HEK293 (cell line): ENCODE data around the gene PRPF19.

ENCODE experiments used
- CTCF ChIA-PET: fragments of 350-600 bp; formaldehyde crosslinking; extraction: SDS; loops from one replicate; lab custom pipeline; 2021; ENCODE audit warnings: antibody characterized with exemption; lab: Yijun Ruan, JAX
- POLR2A ChIA-PET: fragments of 300-600 bp; formaldehyde crosslinking; extraction: SDS; loops from one replicate; lab custom pipeline; 2020; ENCODE audit warnings: antibody characterized with exemption, inconsistent platforms; lab: Yijun Ruan, JAX
- H3K27ac ChIP-seq: fragments of 200-500 bp; sonication (Bioruptor generic); 2 replicates; pipeline ENCODE4 v1.5.1; 2014; ENCODE audit warnings: low read depth, low read length, control low read depth, inconsistent platforms; ENCODE audit errors: extremely low read depth
- H3K36me3 ChIP-seq, 2 experiments: fragments of 200-500 bp in 1 of 2; sonication (Bioruptor generic) in 1 of 2; 1 replicate in 1 of 2; 2 replicates in 1 of 2; pipeline ENCODE4 v1.5.1; 2014 to 2017; ENCODE audit warnings: inconsistent platforms in 2 of 2, low read length in 2 of 2; ENCODE audit not compliant: control insufficient read depth in 2 of 2, insufficient read depth in 1 of 2
- H3K4me1 ChIP-seq: fragments of 200-500 bp; sonication (Bioruptor generic); 2 replicates; pipeline ENCODE4 v1.5.1; 2014; ENCODE audit warnings: mild to moderate bottlenecking, low read length, inconsistent platforms; ENCODE audit not compliant: control insufficient read depth, insufficient read depth
- H3K4me3 ChIP-seq: 2 replicates; pipeline ENCODE4 v1.5.1; 2011; ENCODE audit warnings: low read depth, mild to moderate bottlenecking, control low read depth, low read length, moderate library complexity
- H3K9me3 ChIP-seq: fragments of 200-500 bp; sonication (Bioruptor generic); 2 replicates; pipeline ENCODE4 v1.5.1; 2014; ENCODE audit warnings: low read depth, low read length, inconsistent platforms; ENCODE audit not compliant: control insufficient read depth, insufficient read depth
- BCL11A ChIP-seq: fragments of 450-650 bp; formaldehyde crosslinking; IDR thresholded peaks from 2 replicates; pipeline ENCODE4 v1.5.1; 2016; ENCODE audit warnings: low read depth, missing biosample characterization, missing genetic modification characterization
- GLI4 ChIP-seq: fragments of 450-650 bp; formaldehyde crosslinking; IDR thresholded peaks from 2 replicates; pipeline ENCODE4 v1.5.1; 2016; ENCODE audit warnings: missing biosample characterization, missing genetic modification characterization
- HOXA7 ChIP-seq: sonication (generic); formaldehyde crosslinking; IDR thresholded peaks from 2 replicates; pipeline ENCODE4 v1.8.1; 2022; ENCODE audit warnings: missing genetic modification reagents, borderline replicate concordance
- KLF7 ChIP-seq: fragments of 450-650 bp; formaldehyde crosslinking; IDR thresholded peaks from 2 replicates; pipeline ENCODE4 v1.5.1; 2016; ENCODE audit warnings: missing biosample characterization, missing genetic modification characterization, borderline replicate concordance
- KLF9 ChIP-seq: fragments of 450-650 bp; formaldehyde crosslinking; IDR thresholded peaks from 2 replicates; pipeline ENCODE4 v1.5.1; 2016; ENCODE audit warnings: missing biosample characterization, missing genetic modification characterization, low read depth
- SP2 ChIP-seq: fragments of 450-650 bp; formaldehyde crosslinking; IDR thresholded peaks from 2 replicates; pipeline ENCODE4 v1.5.1; 2016; ENCODE audit warnings: missing biosample characterization, missing genetic modification characterization
- ZFP3 ChIP-seq: fragments of 450-650 bp; formaldehyde crosslinking; IDR thresholded peaks from 2 replicates; pipeline ENCODE4 v1.5.1; 2016; ENCODE audit warnings: low read depth, missing biosample characterization, missing genetic modification characterization
- ZFP41 ChIP-seq: fragments of 450-650 bp; formaldehyde crosslinking; IDR thresholded peaks from 2 replicates; pipeline ENCODE4 v1.5.1; 2016; ENCODE audit warnings: missing biosample characterization, missing genetic modification characterization, borderline replicate concordance
- ZNF175 ChIP-seq: fragments of 450-650 bp; formaldehyde crosslinking; IDR thresholded peaks from 2 replicates; pipeline ENCODE4 v1.5.1; 2016; ENCODE audit warnings: missing biosample characterization, missing genetic modification characterization
- ZNF341 ChIP-seq: fragments of 450-650 bp; formaldehyde crosslinking; IDR thresholded peaks from 2 replicates; pipeline ENCODE4; 2016; ENCODE audit warnings: low read depth, missing biosample characterization, missing genetic modification characterization
- ZNF362 ChIP-seq: fragments of 450-650 bp; formaldehyde crosslinking; IDR thresholded peaks from 2 replicates; pipeline ENCODE4 v1.5.1; 2016; ENCODE audit warnings: missing biosample characterization, missing genetic modification characterization
- ZNF416 ChIP-seq: fragments of 450-650 bp; formaldehyde crosslinking; IDR thresholded peaks from 2 replicates; pipeline ENCODE4 v1.5.1; 2016; ENCODE audit warnings: missing biosample characterization, missing genetic modification characterization
- ZNF423 ChIP-seq: fragments of 450-650 bp; formaldehyde crosslinking; IDR thresholded peaks from 2 replicates; pipeline ENCODE4 v1.5.1; 2016; ENCODE audit warnings: missing biosample characterization, missing genetic modification characterization
- ZNF645 ChIP-seq: fragments of 450-650 bp; formaldehyde crosslinking; IDR thresholded peaks from 2 replicates; pipeline ENCODE4; 2016; ENCODE audit warnings: missing biosample characterization, missing genetic modification characterization
- ZNF704 ChIP-seq: fragments of 450-650 bp; formaldehyde crosslinking; IDR thresholded peaks from 2 replicates; pipeline ENCODE4 v1.5.1; 2016; ENCODE audit warnings: missing biosample characterization, missing genetic modification characterization
- ZNF707 ChIP-seq: fragments of 450-650 bp; formaldehyde crosslinking; IDR thresholded peaks from 2 replicates; pipeline ENCODE4 v1.5.1; 2016; ENCODE audit warnings: missing biosample characterization, missing genetic modification characterization
- ZNF76 ChIP-seq: fragments of 450-650 bp; formaldehyde crosslinking; IDR thresholded peaks from 2 replicates; pipeline ENCODE4; 2016; ENCODE audit warnings: low read depth, missing biosample characterization, missing genetic modification characterization, borderline replicate concordance
- ZNF768 ChIP-seq: fragments of 450-650 bp; formaldehyde crosslinking; IDR thresholded peaks from 2 replicates; pipeline ENCODE4 v1.5.1; 2018; ENCODE audit warnings: missing biosample characterization, mild to moderate bottlenecking, missing genetic modification characterization
- ZNF785 ChIP-seq: fragments of 450-650 bp; formaldehyde crosslinking; IDR thresholded peaks from 2 replicates; pipeline ENCODE4 v1.5.1; 2016; ENCODE audit warnings: missing biosample characterization, missing genetic modification characterization
- TF ChIP-seq, protein P1 (sequence below): fragments of 450-650 bp; IDR thresholded peaks from 2 replicates; pipeline ENCODE4 v1.5.1; 2018; ENCODE audit warnings: missing biosample characterization, mild to moderate bottlenecking, missing genetic modification characterization
- TF ChIP-seq, protein P2 (sequence below): fragments of 450-650 bp; formaldehyde crosslinking; IDR thresholded peaks from 2 replicates; pipeline ENCODE4 v1.5.1; 2016; ENCODE audit warnings: missing biosample characterization, missing genetic modification characterization
- TF ChIP-seq, protein P3 (sequence below): fragments of 450-650 bp; formaldehyde crosslinking; IDR thresholded peaks from 2 replicates; pipeline ENCODE4 v1.5.1; 2017; ENCODE audit warnings: missing biosample characterization, missing genetic modification characterization
- TF ChIP-seq, protein P4 (sequence below): fragments of 450-650 bp; formaldehyde crosslinking; IDR thresholded peaks from 2 replicates; pipeline ENCODE4 v1.5.1; 2016; ENCODE audit warnings: missing biosample characterization, missing genetic modification characterization

PRPF19 gene

GRCh38 chr11:60858236-60858635, 48.1 kb downstream of the PRPF19 start:
- no peak overlapping the region for H3K27ac ChIP-seq
- no peak overlapping the region for H3K4me3 ChIP-seq
- ChIA-PET CTCF (interaction anchor here (1.8 kb wide), 1 partner anchor 27 kb away, joined by 6 read pairs; no protein-coding TSS in a partner anchor), POLR2A (no interaction called here)
- H3K9me3 ChIP-seq: no peaks in the 10 kb centered on the region
- no peaks in the 10 kb centered on the region for H3K4me1 ChIP-seq
- no peak for TF ChIP-seq ZNF707 (tag by site-specific recombination)
- no peak for TF ChIP-seq ZNF423
- no peak for TF ChIP-seq ZNF785 (tag by site-specific recombination)
- TF ChIP-seq, protein P1, sequence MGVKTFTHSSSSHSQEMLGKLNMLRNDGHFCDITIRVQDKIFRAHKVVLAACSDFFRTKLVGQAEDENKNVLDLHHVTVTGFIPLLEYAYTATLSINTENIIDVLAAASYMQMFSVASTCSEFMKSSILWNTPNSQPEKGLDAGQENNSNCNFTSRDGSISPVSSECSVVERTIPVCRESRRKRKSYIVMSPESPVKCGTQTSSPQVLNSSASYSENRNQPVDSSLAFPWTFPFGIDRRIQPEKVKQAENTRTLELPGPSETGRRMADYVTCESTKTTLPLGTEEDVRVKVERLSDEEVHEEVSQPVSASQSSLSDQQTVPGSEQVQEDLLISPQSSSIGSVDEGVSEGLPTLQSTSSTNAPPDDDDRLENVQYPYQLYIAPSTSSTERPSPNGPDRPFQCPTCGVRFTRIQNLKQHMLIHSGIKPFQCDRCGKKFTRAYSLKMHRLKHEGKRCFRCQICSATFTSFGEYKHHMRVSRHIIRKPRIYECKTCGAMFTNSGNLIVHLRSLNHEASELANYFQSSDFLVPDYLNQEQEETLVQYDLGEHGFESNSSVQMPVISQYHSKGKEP (tag by site-specific recombination): no peak
- TF ChIP-seq, protein P2, sequence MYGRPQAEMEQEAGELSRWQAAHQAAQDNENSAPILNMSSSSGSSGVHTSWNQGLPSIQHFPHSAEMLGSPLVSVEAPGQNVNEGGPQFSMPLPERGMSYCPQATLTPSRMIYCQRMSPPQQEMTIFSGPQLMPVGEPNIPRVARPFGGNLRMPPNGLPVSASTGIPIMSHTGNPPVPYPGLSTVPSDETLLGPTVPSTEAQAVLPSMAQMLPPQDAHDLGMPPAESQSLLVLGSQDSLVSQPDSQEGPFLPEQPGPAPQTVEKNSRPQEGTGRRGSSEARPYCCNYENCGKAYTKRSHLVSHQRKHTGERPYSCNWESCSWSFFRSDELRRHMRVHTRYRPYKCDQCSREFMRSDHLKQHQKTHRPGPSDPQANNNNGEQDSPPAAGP (tag by site-specific recombination): no peak
- no peak for TF ChIP-seq SP2 (tag by site-specific recombination)
- TF ChIP-seq ZNF341 (tag by site-specific recombination): no peak
- no peak for TF ChIP-seq ZNF645 (tag by site-specific recombination)
- TF ChIP-seq HOXA7 (CRISPR knock-in tag): no peak
- TF ChIP-seq BCL11A (tag by site-specific recombination): no peak
- TF ChIP-seq KLF7 (tag by site-specific recombination): no peak
- no peak for TF ChIP-seq ZNF768 (tag by site-specific recombination)
- TF ChIP-seq, protein P3, sequence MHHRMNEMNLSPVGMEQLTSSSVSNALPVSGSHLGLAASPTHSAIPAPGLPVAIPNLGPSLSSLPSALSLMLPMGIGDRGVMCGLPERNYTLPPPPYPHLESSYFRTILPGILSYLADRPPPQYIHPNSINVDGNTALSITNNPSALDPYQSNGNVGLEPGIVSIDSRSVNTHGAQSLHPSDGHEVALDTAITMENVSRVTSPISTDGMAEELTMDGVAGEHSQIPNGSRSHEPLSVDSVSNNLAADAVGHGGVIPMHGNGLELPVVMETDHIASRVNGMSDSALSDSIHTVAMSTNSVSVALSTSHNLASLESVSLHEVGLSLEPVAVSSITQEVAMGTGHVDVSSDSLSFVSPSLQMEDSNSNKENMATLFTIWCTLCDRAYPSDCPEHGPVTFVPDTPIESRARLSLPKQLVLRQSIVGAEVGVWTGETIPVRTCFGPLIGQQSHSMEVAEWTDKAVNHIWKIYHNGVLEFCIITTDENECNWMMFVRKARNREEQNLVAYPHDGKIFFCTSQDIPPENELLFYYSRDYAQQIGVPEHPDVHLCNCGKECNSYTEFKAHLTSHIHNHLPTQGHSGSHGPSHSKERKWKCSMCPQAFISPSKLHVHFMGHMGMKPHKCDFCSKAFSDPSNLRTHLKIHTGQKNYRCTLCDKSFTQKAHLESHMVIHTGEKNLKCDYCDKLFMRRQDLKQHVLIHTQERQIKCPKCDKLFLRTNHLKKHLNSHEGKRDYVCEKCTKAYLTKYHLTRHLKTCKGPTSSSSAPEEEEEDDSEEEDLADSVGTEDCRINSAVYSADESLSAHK (tag by site-specific recombination): no peak
- TF ChIP-seq ZFP41: no peak
- H3K36me3 ChIP-seq: no peaks in the 10 kb centered on the region

DNA sequence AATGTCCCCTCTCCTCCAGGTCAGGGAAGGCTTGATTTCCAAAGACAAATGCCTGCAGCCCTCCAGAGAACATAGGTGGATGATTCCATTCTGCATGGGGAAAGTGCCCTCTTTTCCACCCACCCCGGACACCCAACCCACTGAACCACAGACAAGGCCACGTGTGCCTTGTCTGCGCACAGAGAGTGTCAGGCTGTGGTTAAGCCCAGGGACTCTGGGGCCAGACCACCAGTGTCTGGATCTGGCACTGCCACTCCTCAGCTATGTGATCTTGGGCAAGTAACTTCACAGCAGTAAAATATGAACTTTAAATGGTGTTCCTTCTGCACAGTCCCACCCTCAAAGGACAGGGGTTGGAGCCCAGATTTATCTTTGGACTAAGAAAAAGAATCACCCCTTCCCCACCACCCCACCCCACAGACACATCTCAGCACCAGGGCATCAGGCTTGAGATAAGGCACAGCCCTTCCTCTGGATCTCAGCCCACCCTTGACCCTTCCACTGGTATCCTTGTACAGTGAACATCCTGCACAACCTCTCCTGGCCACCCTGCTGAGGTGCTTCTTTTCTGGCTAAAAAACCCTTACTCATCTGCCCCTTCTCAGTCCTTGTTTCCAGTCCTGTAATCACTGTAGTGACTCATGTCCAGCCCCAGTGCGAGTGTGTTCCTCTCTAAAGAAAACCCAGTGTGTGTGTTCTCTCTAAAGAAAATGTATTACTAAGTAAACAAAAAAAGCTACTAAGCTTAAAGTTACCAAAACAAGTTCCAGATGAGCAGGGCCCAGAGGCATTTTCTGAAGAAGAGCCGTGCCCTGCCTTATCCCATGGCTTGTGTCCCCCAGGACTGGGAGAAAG, 48.8 kb downstream of the PRPF19 start:
- POLR2A ChIA-PET: no interaction called here
- no peak for TF ChIP-seq ZNF704
- no peak for TF ChIP-seq GLI4 (tag by site-specific recombination)
- no peak for TF ChIP-seq ZNF76 (tag by site-specific recombination)
- TF ChIP-seq ZFP3 (tag by site-specific recombination): no peak
- TF ChIP-seq ZNF175 (tag by site-specific recombination): no peak
- TF ChIP-seq ZNF416 (tag by site-specific recombination): no peak
- no peak for TF ChIP-seq KLF9 (tag by site-specific recombination)
- TF ChIP-seq ZNF362: no peak
- TF ChIP-seq, protein P4, sequence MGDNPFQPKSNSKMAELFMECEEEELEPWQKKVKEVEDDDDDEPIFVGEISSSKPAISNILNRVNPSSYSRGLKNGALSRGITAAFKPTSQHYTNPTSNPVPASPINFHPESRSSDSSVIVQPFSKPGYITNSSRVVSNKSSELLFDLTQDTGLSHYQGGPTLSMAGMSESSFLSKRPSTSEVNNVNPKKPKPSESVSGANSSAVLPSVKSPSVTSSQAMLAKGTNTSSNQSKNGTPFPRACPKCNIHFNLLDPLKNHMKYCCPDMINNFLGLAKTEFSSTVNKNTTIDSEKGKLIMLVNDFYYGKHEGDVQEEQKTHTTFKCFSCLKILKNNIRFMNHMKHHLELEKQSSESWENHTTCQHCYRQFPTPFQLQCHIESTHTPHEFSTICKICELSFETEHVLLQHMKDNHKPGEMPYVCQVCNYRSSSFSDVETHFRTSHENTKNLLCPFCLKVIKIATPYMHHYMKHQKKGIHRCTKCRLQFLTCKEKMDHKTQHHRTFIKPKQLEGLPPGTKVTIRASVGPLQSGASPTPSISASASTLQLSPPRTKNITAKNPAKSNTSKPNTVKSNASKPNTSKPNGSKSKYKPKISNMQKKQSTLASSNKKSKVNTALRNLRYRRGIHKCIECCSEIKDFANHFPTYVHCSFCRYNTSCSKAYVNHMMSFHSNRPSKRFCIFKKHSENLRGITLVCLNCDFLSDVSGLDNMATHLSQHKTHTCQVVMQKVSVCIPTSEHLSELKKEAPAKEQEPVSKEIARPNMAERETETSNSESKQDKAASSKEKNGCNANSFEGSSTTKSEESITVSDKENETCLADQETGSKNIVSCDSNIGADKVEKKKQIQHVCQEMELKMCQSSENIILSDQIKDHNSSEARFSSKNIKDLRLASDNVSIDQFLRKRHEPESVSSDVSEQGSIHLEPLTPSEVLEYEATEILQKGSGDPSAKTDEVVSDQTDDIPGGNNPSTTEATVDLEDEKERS (tag by site-specific recombination): no peak

More for the DNA sequence above, 48.8 kb downstream of the PRPF19 start:
- Histone ChIP-seq H3K4me1 (no peaks in the 10 kb centered on the region), H3K27ac (no peak overlapping the region), H3K9me3 (no peaks in the 10 kb centered on the region), H3K4me3 (no peak overlapping the region), H3K36me3 (no peaks in the 10 kb centered on the region)
- CTCF ChIA-PET: interaction anchor here (1.8 kb wide), 1 partner anchor 26 kb away, joined by 6 read pairs; no protein-coding TSS in a partner anchor
